ENCODE measurements around the gene SAXO1.

- TF ChIP-seq EZH2 (IDR thresholded peaks at IDR 0.05; ENCODE audit: low read length, unreplicated experiment) (no peak), CTCF (conservative IDR thresholded peaks at IDR 0.05; ENCODE audit: low read depth, low read length) (no peak), EZH2phosphoT487 (IDR thresholded peaks at IDR 0.05; ENCODE audit: borderline replicate concordance, low read length) (no peak)
Observed at GRCh38 chr9:18942801-18943200, 90.2 kb downstream of the SAXO1 start.
